GM23338 (cell line): ENCODE measurements around the gene PRUNE2.

Source experiments
- CREB1 ChIP-seq: fragments of 250-450 bp; sonication (Bioruptor Pico); IDR thresholded peaks from 2 replicates; pipeline ENCODE4 v1.5.0; 2020; ENCODE audit warnings: low read depth, mild to moderate bottlenecking, moderate library complexity
- EZH2 ChIP-seq: fragments of 200-600 bp; sonication (generic); IDR thresholded peaks from one replicate; pipeline ENCODE4 v1.8.0; 2017; ENCODE audit warnings: antibody characterized with exemption, mild to moderate bottlenecking, low read depth; ENCODE audit not compliant: unreplicated experiment
- EZH2phosphoT487 ChIP-seq: fragments of 200-600 bp; sonication (generic); IDR thresholded peaks from one replicate; pipeline ENCODE4 v1.8.1; 2018; ENCODE audit warnings: antibody characterized with exemption; ENCODE audit not compliant: unreplicated experiment
- JUNB ChIP-seq: IDR thresholded peaks from one replicate; pipeline ENCODE4 v1.6.1; 2016; ENCODE audit warnings: antibody characterized with exemption; ENCODE audit not compliant: unreplicated experiment
- NANOG ChIP-seq: IDR thresholded peaks from 2 replicates; pipeline ENCODE4 v1.6.1; 2016; ENCODE audit warnings: antibody characterized with exemption, borderline replicate concordance
- POLR2AphosphoS5 ChIP-seq: IDR thresholded peaks from 2 replicates; pipeline ENCODE4 v1.6.1; 2016; ENCODE audit warnings: antibody characterized with exemption, low read depth
- REST ChIP-seq: IDR thresholded peaks from one replicate; pipeline ENCODE4 v1.6.1; 2018; ENCODE audit warnings: antibody characterized with exemption; ENCODE audit not compliant: unreplicated experiment
- ZNF331 ChIP-seq: fragments of 250-450 bp; sonication (Bioruptor Pico); IDR thresholded peaks from 2 replicates; pipeline ENCODE4 v1.5.0; 2020; ENCODE audit warnings: low read depth, mild to moderate bottlenecking, moderate library complexity
- TF ChIP-seq, protein P1 (sequence below), 2 experiments: fragments of 200-600 bp in 1 of 2; sonication (generic) in 1 of 2; conservative IDR thresholded peaks; 2 replicates each; pipeline versions ENCODE4 v1.5.1 to v1.6.1; 2016 to 2017; ENCODE audit warnings: antibody characterized with exemption in 2 of 2, low read depth in 2 of 2, mild to moderate bottlenecking in 2 of 2, moderate library complexity in 1 of 2
- TF ChIP-seq, protein P2 (sequence below): fragments of 250-450 bp; sonication (Bioruptor Pico); IDR thresholded peaks from 2 replicates; pipeline ENCODE4 v1.5.0; 2020; ENCODE audit warnings: mild to moderate bottlenecking, moderate library complexity

DNA sequence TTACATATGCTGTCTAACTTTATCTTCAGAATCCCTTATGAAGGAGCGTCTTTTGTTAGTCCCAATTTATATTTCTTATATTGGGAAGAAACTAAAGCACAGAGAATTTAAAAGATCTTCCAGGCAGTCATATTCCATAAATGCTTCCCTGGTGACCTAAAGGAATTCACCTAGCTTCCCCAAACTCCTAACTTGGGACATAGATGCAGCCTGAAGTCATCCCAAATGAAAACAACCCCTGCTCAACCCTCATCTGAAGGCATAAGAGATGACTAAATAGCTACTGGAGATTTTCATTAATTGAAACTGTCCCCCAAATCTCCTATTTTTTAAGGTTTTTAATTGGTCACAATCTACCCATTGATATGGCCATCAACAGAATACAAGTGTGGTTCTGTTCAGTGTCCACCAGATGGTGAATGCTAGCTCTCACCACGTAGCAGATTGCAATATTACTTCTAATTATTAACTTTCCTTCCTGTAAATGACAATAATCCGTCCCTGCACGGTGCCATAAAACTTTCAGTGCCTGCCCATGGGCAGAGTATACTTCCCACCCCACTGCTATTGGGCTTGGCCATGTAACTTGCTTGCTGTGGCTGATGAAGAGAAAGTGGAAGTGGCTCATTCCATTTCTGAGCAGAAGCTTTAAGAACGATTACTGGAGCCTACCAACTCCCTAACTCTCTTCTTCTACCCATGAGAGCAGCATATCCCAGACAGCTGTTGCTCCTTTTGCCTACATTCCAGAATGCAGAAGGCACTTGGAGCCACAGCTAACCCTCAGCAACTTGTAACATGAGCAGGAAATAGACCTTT is 18.7 kb downstream of the PRUNE2 start:
- TF ChIP-seq, protein P1, sequence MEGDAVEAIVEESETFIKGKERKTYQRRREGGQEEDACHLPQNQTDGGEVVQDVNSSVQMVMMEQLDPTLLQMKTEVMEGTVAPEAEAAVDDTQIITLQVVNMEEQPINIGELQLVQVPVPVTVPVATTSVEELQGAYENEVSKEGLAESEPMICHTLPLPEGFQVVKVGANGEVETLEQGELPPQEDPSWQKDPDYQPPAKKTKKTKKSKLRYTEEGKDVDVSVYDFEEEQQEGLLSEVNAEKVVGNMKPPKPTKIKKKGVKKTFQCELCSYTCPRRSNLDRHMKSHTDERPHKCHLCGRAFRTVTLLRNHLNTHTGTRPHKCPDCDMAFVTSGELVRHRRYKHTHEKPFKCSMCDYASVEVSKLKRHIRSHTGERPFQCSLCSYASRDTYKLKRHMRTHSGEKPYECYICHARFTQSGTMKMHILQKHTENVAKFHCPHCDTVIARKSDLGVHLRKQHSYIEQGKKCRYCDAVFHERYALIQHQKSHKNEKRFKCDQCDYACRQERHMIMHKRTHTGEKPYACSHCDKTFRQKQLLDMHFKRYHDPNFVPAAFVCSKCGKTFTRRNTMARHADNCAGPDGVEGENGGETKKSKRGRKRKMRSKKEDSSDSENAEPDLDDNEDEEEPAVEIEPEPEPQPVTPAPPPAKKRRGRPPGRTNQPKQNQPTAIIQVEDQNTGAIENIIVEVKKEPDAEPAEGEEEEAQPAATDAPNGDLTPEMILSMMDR (conservative IDR thresholded peaks at IDR 0.05; ENCODE audit: low read depth in 2 of 2), result no peak
- TF ChIP-seq EZH2 (no peak), JUNB (no peak), ZNF331 (CRISPR knock-in tag) (no peak), CREB1 (CRISPR knock-in tag) (no peak), REST (no peak), POLR2AphosphoS5 (no peak), NANOG (no peak), EZH2phosphoT487 (no peak)
- TF ChIP-seq, protein P2, sequence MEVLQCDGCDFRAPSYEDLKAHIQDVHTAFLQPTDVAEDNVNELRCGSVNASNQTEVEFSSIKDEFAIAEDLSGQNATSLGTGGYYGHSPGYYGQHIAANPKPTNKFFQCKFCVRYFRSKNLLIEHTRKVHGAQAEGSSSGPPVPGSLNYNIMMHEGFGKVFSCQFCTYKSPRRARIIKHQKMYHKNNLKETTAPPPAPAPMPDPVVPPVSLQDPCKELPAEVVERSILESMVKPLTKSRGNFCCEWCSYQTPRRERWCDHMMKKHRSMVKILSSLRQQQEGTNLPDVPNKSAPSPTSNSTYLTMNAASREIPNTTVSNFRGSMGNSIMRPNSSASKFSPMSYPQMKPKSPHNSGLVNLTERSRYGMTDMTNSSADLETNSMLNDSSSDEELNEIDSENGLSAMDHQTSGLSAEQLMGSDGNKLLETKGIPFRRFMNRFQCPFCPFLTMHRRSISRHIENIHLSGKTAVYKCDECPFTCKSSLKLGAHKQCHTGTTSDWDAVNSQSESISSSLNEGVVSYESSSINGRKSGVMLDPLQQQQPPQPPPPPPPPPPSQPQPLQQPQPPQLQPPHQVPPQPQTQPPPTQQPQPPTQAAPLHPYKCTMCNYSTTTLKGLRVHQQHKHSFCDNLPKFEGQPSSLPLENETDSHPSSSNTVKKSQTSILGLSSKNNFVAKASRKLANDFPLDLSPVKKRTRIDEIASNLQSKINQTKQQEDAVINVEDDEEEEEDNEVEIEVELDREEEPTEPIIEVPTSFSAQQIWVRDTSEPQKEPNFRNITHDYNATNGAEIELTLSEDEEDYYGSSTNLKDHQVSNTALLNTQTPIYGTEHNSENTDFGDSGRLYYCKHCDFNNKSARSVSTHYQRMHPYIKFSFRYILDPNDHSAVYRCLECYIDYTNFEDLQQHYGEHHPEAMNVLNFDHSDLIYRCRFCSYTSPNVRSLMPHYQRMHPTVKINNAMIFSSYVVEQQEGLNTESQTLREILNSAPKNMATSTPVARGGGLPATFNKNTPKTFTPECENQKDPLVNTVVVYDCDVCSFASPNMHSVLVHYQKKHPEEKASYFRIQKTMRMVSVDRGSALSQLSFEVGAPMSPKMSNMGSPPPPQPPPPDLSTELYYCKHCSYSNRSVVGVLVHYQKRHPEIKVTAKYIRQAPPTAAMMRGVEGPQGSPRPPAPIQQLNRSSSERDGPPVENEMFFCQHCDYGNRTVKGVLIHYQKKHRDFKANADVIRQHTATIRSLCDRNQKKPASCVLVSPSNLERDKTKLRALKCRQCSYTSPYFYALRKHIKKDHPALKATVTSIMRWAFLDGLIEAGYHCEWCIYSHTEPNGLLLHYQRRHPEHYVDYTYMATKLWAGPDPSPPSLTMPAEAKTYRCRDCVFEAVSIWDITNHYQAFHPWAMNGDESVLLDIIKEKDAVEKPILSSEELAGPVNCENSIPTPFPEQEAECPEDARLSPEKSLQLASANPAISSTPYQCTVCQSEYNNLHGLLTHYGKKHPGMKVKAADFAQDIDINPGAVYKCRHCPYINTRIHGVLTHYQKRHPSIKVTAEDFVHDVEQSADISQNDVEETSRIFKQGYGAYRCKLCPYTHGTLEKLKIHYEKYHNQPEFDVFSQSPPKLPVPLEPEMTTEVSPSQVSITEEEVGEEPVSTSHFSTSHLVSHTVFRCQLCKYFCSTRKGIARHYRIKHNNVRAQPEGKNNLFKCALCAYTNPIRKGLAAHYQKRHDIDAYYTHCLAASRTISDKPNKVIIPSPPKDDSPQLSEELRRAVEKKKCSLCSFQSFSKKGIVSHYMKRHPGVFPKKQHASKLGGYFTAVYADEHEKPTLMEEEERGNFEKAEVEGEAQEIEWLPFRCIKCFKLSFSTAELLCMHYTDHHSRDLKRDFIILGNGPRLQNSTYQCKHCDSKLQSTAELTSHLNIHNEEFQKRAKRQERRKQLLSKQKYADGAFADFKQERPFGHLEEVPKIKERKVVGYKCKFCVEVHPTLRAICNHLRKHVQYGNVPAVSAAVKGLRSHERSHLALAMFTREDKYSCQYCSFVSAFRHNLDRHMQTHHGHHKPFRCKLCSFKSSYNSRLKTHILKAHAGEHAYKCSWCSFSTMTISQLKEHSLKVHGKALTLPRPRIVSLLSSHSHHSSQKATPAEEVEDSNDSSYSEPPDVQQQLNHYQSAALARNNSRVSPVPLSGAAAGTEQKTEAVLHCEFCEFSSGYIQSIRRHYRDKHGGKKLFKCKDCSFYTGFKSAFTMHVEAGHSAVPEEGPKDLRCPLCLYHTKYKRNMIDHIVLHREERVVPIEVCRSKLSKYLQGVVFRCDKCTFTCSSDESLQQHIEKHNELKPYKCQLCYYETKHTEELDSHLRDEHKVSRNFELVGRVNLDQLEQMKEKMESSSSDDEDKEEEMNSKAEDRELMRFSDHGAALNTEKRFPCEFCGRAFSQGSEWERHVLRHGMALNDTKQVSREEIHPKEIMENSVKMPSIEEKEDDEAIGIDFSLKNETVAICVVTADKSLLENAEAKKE (CRISPR knock-in tag), result no peak
